Muscle layer of colon (tissue), 2 donors: ENCODE data around the gene EFEMP2.

Experiments
- H3K27ac ChIP-seq: one replicate; pipeline ENCODE4 v1.7.0; 2013; ENCODE audit warnings: low read depth, mild to moderate bottlenecking, low read length, moderate library complexity
- H3K27me3 ChIP-seq, 2 donors: one replicate each; pipeline ENCODE4 v1.7.0; 2013; ENCODE audit warnings: low read length in 2 of 2, mild to moderate bottlenecking in 2 of 2; ENCODE audit not compliant: insufficient read depth in 2 of 2, control insufficient read depth in 1 of 2
- H3K36me3 ChIP-seq: one replicate; pipeline ENCODE4 v1.7.0; 2013; ENCODE audit warnings: mild to moderate bottlenecking, low read length; ENCODE audit not compliant: insufficient read depth
- H3K4me1 ChIP-seq: one replicate; pipeline ENCODE4 v1.7.0; 2013; ENCODE audit warnings: mild to moderate bottlenecking, low read length; ENCODE audit not compliant: insufficient read depth
- H3K4me3 ChIP-seq, 2 donors: one replicate each; pipeline ENCODE4 v1.7.0; 2013; ENCODE audit warnings: low read length in 2 of 2, low read depth in 1 of 2, mild to moderate bottlenecking in 1 of 2, moderate library complexity in 1 of 2
- H3K9ac ChIP-seq: one replicate; pipeline ENCODE4 v1.7.0; 2013; ENCODE audit warnings: low read length
- H3K9me3 ChIP-seq: one replicate; pipeline ENCODE4 v1.7.0; 2013; ENCODE audit warnings: mild to moderate bottlenecking, low read length
- donor health status: abdominal sarcoma.
- donor health status: Adenocarcinoma of cecum.

EFEMP2 gene

DNA sequence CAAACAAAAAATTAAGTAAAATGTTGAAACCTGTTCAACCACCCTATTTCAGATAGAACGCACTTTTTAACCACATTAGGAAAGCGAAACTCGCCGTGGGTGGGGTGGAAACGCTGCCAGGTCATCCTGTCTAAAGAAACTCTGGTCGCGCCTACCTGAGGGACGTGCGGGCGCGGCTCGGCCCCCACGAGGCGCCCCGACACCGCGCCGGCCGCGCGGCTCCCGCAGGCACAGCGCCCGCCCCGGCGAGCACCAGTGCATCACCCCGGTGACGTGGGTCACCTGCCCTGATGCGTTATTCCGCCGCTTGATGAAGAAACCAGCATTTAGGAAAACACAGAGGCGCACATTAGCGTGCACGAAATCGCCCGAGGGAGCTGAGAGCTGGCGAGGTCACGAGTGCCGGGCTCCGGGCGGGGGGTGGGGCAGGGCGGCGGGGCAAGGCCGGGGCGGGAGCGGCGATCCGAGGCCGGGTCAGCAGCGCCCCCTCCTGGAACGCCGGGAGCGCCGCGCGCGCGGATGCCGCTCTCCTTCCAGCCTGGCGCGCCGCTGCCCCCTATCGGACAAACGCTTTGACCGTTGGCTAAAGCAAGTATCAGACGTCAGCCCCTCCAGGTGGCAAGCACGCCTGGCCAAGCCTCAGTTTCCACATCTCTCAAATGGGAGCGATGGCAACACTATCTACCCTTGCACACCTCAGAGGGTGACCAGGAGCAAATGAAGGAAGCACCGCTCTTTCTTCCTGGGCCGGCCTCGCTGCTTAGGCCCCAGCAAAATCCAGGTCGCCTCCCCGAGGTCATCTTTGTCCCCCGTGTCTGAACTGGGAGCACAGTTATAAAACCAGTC lies 54.5 kb downstream of the EFEMP2 start:
- Histone ChIP-seq H3K27ac (peak overlapping the region; percentile 67), H3K4me3 (peak overlapping the region; percentile 56 to 65), H3K36me3 (no peaks in the 10 kb centered on the region), H3K9ac (peak overlapping the region; percentile 59), H3K9me3 (no peaks in the 10 kb centered on the region), H3K4me1 (peaks cover 15% of the 10 kb centered on the region), H3K27me3 (no peaks in the 10 kb centered on the region)

DNA sequence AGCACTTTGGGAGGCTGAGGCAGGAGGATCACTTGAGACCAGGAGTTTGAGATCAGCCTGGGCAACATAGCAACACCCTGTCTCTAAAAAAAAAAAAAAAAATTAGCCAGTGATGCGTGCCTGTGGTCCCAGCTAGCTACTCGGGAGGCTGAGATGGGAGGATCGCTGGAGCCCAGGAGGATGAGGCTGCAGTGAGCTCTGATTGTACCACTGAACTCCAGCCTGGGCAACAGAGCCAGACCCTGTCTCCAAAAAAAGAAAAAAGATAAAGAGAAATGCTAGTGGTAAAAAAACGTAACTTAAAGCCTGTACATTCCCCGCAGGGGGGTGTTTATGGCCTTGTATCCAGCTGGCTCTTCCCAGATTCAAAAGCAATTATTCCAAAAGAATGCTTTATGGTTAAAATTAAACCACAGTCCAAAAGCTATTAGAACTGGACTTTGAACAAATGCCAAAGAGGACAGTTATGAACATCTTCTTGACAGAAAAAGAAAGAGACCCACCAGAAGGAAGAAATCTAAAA lies 55.2 kb downstream of the EFEMP2 start:
- Histone ChIP-seq H3K27ac (peak overlapping the region; percentile 67), H3K4me1 (peaks cover 15% of the 10 kb centered on the region), H3K27me3 (no peaks in the 10 kb centered on the region), H3K9me3 (no peaks in the 10 kb centered on the region), H3K9ac (peak overlapping the region; percentile 59), H3K36me3 (no peaks in the 10 kb centered on the region), H3K4me3 (peak overlapping the region; percentile 56 to 65)

DNA sequence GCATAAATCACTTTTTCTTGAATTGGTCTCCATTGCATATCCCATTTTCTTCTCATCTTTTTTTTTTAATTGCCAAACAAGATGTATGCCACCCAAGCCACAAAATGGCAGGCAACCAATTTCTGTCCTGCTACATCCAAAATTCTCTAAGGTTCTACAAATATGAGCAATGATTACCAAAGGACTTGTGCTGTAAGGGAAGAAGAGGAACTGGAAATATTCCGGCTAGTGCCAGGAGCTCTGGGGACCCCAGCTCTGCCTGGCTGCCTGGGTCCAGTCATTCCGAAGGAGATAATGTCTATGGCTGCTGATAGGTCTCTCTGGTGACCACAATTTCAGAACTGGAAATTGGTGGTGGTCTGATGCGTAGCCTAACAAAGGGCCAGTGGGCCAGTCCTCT lies 55.9 kb downstream of the EFEMP2 start:
- H3K27me3 ChIP-seq, result no peaks in the 10 kb centered on the region
- H3K36me3 ChIP-seq, result no peaks in the 10 kb centered on the region
- peaks cover 15% of the 10 kb centered on the region for H3K4me1 ChIP-seq
- H3K9ac ChIP-seq, result no peak overlapping the region
- no peak overlapping the region for H3K27ac ChIP-seq
- H3K4me3 ChIP-seq, result no peak overlapping the region
- no peaks in the 10 kb centered on the region for H3K9me3 ChIP-seq
